GM21786 (cell line): ENCODE measurements around the gene LIN52.
"Not testable (repeated sequence)": the region's sequence is repeated elsewhere in the genome, so short reads cannot be mapped to it uniquely, and the experiment has no call there.

ENCODE experiments used
- ATAC-seq: cut with Tn5 transposase; IDR thresholded peaks from one replicate; pipeline ENCODE4 v1.9.1; 2021; ENCODE audit not compliant: unreplicated experiment

Gene LIN52

DNA sequence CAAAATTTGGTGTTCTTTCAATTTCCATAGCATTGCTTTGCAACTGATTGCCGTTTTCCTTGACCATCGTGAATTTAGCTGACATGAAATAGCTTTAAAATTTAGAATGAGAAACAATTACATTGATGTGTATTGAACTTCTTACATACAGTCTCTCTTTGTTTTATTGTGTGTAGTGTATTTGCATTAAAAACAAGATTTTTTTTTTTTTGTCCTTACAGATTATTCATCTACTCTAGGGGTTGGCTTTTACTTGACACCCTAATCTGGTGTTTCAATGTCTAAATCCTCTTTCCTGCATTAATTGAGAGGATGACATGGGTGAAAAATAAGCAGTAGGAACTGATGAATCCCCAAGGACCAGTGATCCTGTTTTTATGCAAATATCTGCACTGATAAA, 20.6 kb downstream of the LIN52 start:
- ATAC-seq = no peak

DNA sequence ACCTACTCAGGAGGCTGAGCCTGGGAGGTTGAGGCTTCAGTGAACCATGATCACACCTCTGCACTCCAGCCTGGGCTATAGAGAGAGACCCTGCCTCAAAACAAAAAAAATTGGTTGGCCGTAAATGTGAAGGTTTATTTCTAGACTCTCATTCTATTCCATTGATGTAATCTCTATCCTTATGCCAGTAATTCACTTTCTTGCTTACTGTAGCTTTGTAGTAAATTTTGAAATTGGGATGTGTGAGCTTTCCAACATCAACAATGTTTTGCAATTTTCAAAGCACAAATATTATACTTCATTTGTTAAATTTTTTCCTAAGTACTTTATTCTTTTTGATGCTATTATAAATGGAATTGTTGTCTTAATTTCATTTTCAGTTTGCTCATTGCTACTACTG, 24.6 kb downstream of the LIN52 start:
- ATAC-seq = no peak

DNA sequence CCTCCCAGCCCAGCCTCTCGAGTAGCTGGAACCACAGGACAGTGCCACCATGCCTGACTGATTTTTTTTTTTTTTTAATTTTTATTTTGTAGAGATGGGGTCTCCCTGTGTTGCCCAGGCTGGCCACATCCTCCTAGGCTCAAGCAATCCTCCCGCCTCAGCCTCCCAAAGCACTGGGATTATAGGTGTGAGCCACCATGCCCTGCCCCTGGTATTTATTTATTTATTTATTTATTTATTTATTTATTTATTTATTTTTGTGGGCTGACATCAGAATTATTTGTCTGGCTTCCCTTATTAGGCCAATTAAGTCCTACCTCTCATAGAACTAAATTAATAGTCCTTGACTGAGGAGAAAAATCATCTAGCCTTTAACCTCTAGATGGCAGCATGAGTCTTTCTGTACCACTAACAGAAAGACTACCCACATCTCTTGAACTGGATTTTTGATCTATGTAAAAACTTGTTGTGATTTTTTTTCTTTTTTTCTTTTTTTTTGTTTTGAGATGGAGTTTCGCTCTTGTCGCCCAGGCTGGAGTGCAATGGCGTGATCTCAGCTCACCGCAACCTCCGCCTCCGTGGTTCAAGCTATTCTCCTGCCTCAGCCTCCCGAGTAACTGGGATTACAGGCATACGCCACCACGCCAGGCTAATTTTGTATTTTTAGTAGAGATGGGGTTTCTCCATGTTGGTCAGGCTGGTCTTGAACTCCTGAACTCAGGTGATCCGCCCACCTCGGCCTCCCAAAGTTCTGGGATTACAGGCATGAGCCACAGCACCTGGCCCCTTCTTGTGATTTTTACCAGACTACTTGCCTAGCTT, 26.9 kb downstream of the LIN52 start:
- not testable (repeated sequence) for ATAC-seq

DNA sequence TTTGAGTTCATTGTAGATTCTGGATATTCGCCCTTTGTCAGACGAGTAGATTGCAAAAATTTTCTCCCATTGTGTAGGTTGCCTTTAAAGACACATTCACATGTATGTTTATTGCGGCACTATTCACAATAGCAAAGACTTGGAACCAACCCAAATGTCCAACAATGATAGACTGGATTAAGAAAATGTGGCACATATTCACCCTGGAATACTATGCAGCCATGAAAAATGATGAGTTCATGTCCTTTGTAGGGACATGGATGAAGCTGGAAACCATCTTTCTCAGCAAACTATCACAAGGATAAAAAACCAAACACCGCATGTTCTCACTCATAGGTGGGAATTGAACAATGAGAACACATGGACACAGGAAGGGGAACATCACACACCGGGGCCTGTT, 40.7 kb downstream of the LIN52 start:
- ATAC-seq = not testable (repeated sequence)

DNA sequence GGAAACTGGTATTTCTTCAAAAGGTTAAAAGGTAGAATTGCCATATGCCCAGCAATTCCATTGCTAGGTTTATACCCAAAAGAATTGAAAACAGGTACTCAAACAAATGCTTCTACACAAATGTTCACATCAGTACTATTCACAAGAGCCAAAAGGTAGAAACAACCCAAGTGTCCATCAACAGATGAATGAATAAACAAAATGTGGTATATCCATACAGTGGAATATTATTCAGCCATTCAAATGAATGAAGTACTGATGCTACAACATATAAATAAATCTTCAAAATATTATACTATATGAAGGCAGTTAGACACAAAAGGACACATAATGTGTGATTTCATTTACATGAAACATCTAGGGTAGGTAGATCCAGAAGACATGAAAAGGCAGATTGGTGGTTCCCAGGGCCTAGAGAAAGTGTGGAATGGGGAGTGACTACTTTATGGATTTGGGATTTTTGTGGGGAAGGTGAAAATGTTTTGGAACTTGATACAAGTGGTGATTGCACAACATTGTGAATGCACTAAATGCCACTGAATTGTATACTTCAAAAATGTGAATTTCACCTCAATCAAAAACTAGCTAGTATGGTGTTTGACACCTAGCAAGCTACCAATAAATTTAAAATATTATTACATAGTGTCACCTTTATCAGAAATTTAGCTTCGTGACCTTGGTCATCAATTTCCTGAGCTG, 41.7 kb downstream of the LIN52 start:
- no peak for ATAC-seq

DNA sequence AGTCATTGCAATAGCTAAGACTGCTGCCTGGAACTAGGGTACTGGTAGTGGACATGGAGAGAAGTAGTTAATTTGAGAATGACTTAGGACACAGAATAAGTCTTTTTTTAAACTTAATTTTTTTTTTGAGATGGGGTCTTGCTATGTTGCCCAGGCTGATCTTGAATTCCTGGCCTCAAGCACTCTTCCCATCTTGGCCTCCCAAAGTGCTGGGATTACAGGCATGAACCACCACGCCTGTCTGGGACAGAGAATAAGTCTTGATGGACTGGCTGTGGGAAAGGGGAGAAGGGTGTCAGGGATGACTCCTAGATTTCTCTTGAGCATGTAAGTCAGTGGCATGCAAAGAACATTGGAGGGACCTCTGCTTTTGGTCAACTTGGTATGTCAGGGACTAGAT, 42.9 kb downstream of the LIN52 start:
- ATAC-seq = no peak

DNA sequence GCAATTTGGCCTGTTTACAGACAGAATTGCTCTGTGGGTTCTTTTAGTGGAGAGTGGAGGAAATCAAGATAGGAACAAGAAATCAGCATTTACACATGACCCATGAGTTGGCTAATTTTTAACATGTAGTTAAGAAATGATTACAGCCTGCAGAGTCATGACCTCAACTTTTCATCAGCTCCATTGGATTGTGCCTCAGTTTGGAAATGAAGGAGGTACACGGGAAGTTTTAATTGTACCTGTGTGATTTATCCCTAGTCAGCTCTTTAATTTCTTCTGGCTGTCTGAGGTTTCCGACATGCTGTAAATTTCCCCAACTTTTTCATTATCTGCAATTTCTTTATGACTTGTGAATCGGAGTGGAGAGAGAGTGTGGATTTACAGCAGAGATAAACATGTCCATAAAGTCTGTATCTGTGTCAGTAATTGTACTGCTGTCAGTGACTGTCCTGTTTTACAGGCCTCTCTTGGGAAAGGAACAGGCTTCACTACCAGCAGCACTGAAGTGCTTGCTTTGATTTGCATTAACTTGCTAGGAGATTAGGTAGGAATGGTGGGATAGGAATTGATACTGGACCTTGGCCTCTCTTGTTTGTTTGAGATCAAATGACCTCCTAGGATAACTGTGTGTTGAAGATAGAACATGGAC, 49.2 kb downstream of the LIN52 start:
- no peak for ATAC-seq

DNA sequence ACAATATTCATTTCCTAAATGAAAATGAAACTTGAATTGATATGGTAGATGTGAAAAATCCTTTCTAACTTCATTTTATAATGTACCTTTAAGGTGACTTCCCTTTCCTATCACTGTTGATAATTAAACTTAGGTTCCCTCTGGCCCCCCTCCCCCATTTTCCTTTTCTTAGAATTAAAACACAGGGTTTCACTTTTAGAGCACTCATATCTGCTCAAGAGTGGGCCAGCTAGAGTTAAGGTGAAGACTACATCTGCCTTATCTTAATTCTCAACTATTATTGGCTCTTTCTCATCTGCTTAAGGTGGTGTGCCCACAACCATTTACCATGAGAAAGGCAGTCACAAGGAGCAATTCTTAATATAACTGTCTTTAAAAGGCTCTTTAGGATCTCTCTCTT, 49.7 kb downstream of the LIN52 start:
- no peak for ATAC-seq

DNA sequence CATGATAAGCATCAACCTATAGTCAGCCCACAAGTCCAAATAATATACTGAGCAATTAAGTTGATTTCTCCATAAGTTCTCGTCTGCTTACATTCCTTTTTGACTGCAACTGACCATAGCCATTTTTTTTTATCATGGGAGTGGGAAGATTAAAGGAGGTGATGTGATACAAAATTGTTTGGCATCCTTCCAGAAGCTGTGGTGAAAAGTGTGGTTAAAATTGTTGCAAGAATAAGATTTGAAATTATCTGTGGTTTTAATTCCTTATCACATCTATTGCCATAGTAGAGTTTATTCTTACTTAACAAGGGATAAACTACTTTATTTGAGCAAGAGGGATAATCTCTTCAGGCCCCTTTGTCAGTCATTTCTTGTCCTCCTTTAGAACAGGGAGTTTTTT, 50.7 kb downstream of the LIN52 start:
- no peak for ATAC-seq

DNA sequence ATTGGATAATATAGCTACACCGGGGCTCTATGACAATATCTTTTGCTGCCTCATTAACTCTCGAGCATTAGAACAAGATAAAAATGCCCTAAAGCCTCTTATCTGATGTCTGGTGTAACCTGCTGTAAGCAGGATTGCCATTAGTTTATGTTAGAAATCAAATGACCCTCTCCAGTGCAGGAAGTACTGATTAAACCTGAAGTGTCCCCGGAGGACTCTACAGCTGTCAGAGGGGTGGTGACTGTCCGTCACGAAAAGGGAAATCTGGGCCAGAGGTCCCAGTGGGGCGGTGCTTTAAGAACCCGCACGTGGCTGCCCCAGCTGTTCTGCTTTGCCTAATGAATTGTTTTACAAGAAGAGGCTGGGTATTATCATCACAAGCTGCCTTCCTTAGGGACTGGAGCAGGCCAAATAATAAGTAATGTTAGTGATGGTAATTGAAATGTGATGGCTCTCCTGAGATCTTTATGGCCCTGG, 55.7 kb downstream of the LIN52 start:
- ATAC-seq = no peak

DNA sequence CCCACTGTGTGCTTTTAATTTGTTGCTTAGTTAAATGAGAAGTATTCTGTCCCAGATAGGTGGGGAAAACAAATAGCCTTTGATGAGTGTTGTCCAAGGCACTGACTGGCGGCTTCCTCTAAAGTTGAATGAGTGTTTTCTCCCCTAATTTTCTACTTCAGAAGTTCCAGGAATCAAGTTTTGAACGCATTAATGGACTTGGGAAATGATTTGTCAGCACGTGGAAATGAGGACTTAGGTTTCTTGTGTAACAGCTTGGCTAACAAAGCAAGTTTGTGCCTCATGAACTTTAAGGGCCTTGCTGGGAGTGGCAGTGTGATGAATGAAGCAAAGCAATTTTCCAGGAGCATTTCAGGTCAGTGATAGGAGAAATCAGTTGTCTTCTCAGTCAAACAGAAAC, 56.9 kb downstream of the LIN52 start:
- no peak for ATAC-seq

DNA sequence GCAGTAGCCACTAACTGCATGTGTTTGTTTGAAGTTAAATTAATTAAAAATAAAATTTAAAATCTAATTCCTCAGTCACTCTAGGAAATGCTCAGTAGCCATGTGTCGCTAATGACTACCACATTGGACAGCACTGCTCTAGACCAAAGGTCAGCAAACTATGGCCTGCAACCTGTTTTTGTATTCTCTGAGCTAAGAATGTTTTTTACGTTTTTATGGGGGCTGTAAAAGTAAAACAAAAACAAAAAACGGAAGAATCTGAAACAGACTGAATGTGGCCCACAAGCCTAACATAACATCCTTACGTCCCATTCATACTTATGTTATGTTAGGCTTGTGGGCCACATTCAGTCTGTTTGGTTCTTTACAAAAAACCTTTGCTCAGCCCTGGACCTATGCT, 57.8 kb downstream of the LIN52 start:
- ATAC-seq = no peak

DNA sequence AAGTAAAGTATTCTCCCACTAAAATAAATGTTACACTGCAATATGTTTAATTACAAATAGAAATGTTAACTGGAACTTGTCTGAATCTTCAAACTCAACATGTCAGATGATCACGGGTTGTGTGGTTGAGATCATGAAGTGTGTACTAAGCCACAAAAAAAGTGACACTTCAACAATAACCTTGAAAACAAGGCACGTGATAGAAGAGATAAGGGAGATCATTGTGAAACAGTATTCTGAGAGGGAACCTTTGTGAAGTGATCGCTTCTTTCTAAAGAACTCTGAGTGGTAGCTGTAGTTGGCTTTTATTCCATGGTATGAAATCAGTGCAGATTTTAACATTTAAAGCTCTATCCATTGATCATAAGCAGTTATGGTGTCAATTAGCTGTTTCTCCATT, 60.0 kb downstream of the LIN52 start:
- no peak for ATAC-seq

DNA sequence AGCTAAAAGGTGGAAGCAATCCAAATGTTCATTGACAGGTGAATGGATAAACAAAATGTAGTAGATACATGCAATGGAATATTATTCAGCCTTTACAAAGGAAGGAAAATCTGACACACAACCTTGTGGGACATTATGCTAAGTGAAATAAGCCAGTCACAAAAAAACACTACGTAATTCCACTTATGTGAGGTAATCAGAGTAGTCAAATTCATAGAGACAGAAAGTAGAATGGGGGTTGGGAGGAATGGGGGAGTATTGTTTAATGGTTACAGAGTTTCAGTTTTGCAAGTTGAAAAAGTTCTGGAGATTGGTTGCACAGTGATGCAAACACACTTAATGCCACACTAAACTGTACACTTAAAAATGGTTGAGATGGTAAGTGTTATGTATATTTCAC, 62.8 kb downstream of the LIN52 start:
- no peak for ATAC-seq

DNA sequence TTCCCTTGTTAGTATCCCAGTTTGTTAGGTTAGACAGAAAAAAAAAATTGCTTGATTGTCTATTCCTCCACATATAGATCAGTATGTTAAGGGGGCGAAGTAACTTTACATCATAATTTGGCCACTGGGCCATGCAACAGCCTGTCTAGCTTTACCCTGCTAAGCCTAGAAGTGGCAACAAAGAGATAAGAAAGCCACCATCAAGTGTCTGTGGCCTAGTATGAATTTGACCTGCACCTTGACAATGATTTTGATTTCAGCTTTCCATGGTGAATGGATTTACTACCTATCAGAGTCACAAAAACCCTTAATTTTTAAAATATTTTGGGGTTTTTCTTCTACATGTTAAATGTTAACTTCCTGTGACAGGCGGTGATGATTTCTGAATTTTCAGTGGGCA, 63.9 kb downstream of the LIN52 start:
- no peak for ATAC-seq

DNA sequence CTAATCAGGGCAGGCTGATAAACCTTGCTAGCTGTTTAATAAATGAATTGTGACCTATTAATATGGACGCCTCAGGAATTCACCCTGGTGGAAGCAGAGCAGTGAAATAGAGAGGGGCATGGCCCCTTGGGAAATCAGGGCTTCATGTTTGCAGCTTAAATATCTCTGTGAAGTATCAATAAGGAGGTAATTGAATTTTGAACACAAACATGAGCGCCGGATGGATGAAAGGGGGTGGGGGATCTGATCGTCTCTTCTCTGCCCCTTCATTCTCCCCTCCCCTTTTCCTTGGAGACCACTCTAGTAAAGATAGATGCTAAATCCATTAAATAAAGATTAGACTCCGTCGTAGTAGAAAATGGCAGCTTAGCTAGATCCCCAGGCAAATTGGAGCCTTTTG, 70.5 kb downstream of the LIN52 start:
- no peak for ATAC-seq

DNA sequence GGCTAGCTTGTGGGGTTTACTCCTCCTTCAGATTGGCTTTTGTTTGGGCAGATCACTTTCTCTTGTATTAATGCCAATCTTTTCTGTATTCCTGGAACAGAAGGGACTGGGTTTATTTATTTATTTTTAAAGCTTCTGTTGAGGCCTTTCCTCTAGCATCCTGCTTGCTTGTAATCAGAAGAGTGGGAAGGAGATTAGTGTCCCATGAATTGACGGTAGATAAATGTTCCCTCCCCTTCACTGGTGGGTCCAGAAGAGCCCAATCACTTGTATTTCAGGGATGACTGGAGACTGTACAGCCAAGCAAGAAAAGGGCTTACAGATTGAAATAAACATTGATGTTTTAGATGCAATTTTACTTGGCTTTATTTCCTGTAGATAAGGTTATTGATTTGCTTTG, 71.0 kb downstream of the LIN52 start:
- no peak for ATAC-seq

DNA sequence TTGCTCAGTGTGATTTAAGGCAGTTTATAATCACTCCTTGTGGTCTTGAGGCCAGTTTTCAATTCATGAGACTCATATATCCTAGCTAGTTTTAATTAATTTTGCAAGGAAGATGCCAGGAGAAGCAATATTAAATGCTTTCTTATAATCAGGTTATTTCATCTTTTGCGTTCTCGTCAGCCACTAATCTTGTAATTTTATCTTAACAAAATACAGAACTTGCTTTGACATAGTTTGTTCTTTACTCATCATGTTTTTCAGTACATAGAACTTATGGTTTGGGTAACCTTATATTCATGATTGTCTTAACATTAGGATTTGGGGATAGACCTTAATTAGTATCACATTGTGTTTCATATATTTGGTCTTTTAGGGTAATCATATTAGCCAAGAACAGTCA, 76.0 kb downstream of the LIN52 start:
- no peak for ATAC-seq

DNA sequence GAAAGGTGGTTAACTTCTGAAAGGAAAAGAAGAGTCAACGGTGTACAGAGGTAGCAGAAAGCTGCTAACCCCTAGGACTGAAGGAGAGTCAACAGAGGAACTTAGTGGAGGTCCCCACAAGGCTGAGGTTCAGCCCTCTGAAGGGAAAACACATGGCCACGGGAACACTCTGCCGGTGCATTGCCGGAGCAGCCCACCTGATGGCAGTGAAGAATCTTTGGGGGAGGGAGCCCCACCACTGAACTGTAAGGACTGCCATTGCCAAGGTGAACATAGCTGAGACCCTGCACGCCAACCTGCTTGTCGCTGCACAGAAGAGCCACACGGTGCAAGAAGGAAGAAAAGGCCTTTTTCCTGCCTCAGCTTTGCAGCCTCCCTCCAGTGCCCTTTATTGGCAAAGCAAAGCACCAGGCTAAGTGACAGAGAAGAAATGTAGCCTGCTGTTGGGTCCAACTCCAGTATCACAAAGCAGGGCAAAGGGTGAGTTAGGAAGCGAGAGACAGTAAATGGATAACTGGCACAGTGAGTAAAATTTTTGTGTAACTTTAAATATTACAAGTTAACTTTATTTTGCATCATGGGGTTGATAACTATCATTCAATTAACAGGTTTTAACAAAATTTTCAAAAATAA, 76.9 kb downstream of the LIN52 start:
- ATAC-seq = no peak

DNA sequence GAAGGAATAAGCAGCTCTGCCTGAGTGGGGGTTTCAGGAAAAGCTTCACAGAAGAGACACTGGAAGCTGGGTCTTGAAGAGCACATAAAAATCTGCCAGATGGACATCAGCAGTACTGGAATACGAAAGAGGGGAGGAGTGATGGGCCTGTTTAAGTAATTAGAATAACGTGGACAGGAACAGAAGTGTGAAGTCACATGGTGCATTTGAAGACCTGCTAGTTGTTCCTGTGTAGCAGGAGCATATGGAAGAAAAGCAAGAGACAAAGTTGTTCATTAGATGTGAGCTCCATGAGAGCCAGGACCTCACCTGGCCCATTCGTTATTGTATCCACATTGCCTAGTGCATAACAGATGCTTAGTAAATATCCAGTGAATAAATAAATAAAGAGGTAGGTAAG, 85.2 kb downstream of the LIN52 start:
- ATAC-seq = no peak

DNA sequence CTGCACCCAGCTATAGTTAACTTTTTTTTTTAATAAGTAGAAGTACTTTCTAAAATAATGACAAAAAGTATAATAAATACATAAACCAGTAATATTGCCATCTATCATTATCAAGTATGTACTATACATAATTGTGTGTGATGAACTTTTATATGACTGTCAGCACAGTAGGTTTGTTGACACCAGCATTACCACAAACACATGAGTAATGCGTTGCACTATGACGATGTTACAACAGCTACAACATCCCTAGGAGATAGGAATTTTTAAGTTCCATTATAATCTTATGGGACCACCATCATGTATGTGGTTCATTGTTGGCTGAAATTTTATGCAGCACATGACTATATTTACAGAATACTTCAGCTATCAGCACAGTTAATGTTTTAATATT, 91.6 kb downstream of the LIN52 start:
- ATAC-seq = no peak

DNA sequence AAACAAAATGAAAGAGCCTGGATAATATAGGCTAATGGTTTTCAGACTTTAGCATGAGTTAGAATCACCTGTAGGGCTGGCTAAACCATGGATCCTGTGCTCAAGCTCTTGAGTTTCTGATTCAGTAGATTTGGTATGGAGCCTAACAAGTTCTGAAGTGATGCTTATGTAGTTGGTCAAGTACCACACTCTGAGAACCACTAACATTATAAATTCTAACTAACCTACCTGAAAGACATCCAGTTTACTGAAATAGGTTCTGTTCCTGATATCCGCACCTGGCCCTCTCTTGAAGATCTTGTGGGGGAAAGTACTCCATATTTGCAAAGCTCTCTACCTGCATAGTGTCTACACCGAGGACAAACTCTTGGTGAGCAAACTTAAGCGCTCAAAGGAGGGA, 95.1 kb downstream of the LIN52 start:
- ATAC-seq = no peak
